Cardiac fibroblast (primary cell): Measurements from ENCODE around the gene ST7.

Experiments
- DNase-seq, 2 donors: peaks; one replicate each; pipeline versions ENCODE4 v3.0.0 to v3.0.0-alpha.2; 2010; ENCODE audit warnings: low read depth in 2 of 2
- H3K4me3 ChIP-seq, 2 donors: replicated peaks in 1 of 2; 1 replicate in 1 of 2; 2 replicates in 1 of 2; pipeline ENCODE4 v1.5.1; 2011; ENCODE audit warnings: low read depth in 2 of 2, low read length in 2 of 2, mild to moderate bottlenecking in 2 of 2, moderate library complexity in 1 of 2
- TF ChIP-seq, protein P1 (sequence below): IDR thresholded peaks from one replicate; pipeline ENCODE4 v1.5.1; 2011; ENCODE audit warnings: low read depth, mild to moderate bottlenecking, low read length, inconsistent platforms

ST7 gene

GRCh38 chr7:117200786-117201458 lies 247.6 kb downstream of the ST7 start:
- no peak overlapping the region for H3K4me3 ChIP-seq
- DNase-seq, result no peak
- TF ChIP-seq, protein P1, sequence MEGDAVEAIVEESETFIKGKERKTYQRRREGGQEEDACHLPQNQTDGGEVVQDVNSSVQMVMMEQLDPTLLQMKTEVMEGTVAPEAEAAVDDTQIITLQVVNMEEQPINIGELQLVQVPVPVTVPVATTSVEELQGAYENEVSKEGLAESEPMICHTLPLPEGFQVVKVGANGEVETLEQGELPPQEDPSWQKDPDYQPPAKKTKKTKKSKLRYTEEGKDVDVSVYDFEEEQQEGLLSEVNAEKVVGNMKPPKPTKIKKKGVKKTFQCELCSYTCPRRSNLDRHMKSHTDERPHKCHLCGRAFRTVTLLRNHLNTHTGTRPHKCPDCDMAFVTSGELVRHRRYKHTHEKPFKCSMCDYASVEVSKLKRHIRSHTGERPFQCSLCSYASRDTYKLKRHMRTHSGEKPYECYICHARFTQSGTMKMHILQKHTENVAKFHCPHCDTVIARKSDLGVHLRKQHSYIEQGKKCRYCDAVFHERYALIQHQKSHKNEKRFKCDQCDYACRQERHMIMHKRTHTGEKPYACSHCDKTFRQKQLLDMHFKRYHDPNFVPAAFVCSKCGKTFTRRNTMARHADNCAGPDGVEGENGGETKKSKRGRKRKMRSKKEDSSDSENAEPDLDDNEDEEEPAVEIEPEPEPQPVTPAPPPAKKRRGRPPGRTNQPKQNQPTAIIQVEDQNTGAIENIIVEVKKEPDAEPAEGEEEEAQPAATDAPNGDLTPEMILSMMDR, result no peak

DNA sequence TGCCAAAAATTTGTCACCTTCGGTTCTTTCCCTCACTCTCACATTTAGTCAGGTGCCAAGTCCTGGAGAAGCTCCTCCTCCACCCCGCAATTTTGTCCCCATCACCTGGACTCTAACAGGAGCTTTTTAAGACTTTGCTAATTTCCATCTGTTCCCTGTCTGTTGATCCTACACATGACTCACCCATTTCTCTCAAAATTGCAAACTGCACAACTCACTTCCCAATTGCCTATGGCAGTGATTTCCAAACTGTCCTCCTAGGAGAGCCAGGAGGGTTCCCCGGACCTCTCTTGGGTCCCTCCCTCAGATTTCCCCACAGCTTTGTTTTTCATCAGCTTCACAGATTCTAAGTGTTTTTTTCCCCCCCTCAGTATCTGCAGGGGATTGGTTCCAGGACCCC lies 249.2 kb downstream of the ST7 start:
- TF ChIP-seq, protein P1, result no peak
- H3K4me3 ChIP-seq, result no peak overlapping the region
- peak in 1 of 2 donors; percentile 36 for DNase-seq

DNA sequence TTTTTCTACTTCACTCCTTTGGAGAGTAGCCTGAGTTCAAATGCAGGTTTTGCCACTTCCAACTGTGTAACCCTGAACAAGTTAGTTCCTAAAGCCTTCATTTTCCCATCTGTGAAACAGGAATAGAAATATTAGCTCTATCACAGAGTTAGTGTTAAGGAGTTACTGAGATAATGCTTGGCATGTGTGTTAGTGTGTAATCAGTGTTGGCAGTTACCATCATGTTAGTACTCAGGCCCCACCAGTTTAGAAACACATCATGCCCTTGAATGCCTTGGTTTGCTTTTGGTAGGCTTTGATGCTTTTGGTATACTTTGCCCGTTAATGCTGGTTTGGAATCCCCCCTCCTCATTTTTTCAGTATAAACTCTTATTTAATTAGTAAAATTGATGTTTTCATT lies 249.9 kb downstream of the ST7 start:
- H3K4me3 ChIP-seq, result no peak overlapping the region
- no peak for DNase-seq
- TF ChIP-seq, protein P1, result no peak

GRCh38 chr7:117205873-117206272 lies 252.6 kb downstream of the ST7 start:
- H3K4me3 ChIP-seq, result no peak overlapping the region
- no peak for DNase-seq
- TF ChIP-seq, protein P1, result no peak

DNA sequence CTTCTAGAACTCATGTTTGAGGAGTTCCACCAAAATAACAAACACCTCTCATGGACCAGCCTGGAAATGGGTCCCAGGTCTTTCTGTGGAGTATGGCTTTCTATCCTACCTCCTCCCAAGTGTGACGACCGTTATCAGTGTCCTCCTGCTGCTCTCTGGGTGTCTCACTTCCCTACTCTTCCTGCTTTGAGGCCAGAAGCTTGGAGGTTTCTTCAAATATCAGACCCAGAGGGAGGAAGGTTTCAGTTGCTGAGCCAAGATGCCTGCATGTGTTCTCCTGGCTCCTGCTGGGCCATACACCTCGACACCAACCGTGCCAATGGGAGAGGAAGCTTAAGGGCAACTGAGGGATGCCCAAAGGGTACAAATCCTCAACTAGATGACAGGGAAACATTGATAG lies 255.0 kb downstream of the ST7 start:
- TF ChIP-seq, protein P1, result no peak
- no peak for DNase-seq
- no peak overlapping the region for H3K4me3 ChIP-seq

DNA sequence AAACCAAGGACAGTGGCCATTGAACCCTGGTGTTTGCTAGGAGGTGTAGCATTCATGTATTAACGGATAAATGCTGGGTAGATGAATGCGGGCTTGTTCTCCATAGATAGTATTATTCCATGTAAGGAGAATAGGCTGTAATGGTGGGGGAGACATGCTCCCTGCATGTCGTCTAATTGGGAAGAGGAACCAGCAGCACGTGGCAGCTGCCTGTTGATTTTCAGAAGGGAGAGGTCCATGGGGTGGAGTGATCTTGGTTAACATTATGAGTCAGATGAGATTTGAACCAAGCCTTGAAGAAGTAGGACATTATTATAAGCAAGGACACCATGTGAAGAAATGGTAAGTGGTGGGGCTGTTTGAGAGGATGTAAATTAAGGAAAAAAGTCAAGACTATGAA lies 257.1 kb downstream of the ST7 start:
- TF ChIP-seq, protein P1, result no peak
- no peak for DNase-seq
- no peak overlapping the region for H3K4me3 ChIP-seq

GRCh38 chr7:117210908-117211307 lies 257.6 kb downstream of the ST7 start:
- TF ChIP-seq, protein P1, result no peak
- DNase-seq, result no peak
- no peak overlapping the region for H3K4me3 ChIP-seq
